HEK293 (cell line): ENCODE measurements around the gene DSEL.

Source experiments
- CTCF ChIA-PET: fragments of 350-600 bp; formaldehyde crosslinking; extraction: SDS; loops from one replicate; lab custom pipeline; 2021; ENCODE audit warnings: antibody characterized with exemption; lab: Yijun Ruan, JAX
- POLR2A ChIA-PET: fragments of 300-600 bp; formaldehyde crosslinking; extraction: SDS; loops from one replicate; lab custom pipeline; 2020; ENCODE audit warnings: antibody characterized with exemption, inconsistent platforms; lab: Yijun Ruan, JAX
- H3K27ac ChIP-seq: fragments of 200-500 bp; sonication (Bioruptor generic); 2 replicates; pipeline ENCODE4 v1.5.1; 2014; ENCODE audit warnings: low read depth, low read length, control low read depth, inconsistent platforms; ENCODE audit errors: extremely low read depth
- H3K36me3 ChIP-seq, 2 experiments: fragments of 200-500 bp in 1 of 2; sonication (Bioruptor generic) in 1 of 2; 1 replicate in 1 of 2; 2 replicates in 1 of 2; pipeline ENCODE4 v1.5.1; 2014 to 2017; ENCODE audit warnings: inconsistent platforms in 2 of 2, low read length in 2 of 2; ENCODE audit not compliant: control insufficient read depth in 2 of 2, insufficient read depth in 1 of 2
- H3K4me1 ChIP-seq: fragments of 200-500 bp; sonication (Bioruptor generic); 2 replicates; pipeline ENCODE4 v1.5.1; 2014; ENCODE audit warnings: mild to moderate bottlenecking, low read length, inconsistent platforms; ENCODE audit not compliant: control insufficient read depth, insufficient read depth
- H3K4me3 ChIP-seq: 2 replicates; pipeline ENCODE4 v1.5.1; 2011; ENCODE audit warnings: low read depth, mild to moderate bottlenecking, control low read depth, low read length, moderate library complexity
- H3K9me3 ChIP-seq: fragments of 200-500 bp; sonication (Bioruptor generic); 2 replicates; pipeline ENCODE4 v1.5.1; 2014; ENCODE audit warnings: low read depth, low read length, inconsistent platforms; ENCODE audit not compliant: control insufficient read depth, insufficient read depth
- GLI2 ChIP-seq: fragments of 450-650 bp; formaldehyde crosslinking; IDR thresholded peaks from 2 replicates; pipeline ENCODE4; 2017; ENCODE audit warnings: missing biosample characterization, missing genetic modification characterization, low read depth, borderline replicate concordance
- HOXD13 ChIP-seq: sonication (generic); formaldehyde crosslinking; IDR thresholded peaks from 2 replicates; pipeline ENCODE4 v1.8.0; 2022; ENCODE audit warnings: missing genetic modification reagents, borderline replicate concordance
- KLF8 ChIP-seq: fragments of 450-650 bp; formaldehyde crosslinking; IDR thresholded peaks from 2 replicates; pipeline ENCODE4 v1.5.1; 2016; ENCODE audit warnings: missing biosample characterization, missing genetic modification characterization
- OVOL3 ChIP-seq: fragments of 450-650 bp; formaldehyde crosslinking; IDR thresholded peaks from 2 replicates; pipeline ENCODE4 v1.5.1; 2016; ENCODE audit warnings: missing biosample characterization, missing genetic modification characterization
- SALL2 ChIP-seq: fragments of 450-650 bp; formaldehyde crosslinking; IDR thresholded peaks from 2 replicates; pipeline ENCODE4 v1.5.0; 2017; ENCODE audit warnings: missing biosample characterization, mild to moderate bottlenecking, missing genetic modification characterization, borderline replicate concordance
- SCRT2 ChIP-seq: fragments of 450-650 bp; formaldehyde crosslinking; IDR thresholded peaks from 2 replicates; pipeline ENCODE4 v1.5.1; 2016; ENCODE audit warnings: missing biosample characterization, missing genetic modification characterization
- TCF7L2 ChIP-seq: IDR thresholded peaks from 2 replicates; pipeline ENCODE4 v1.6.1; 2011; ENCODE audit warnings: low read depth, mild to moderate bottlenecking, inconsistent platforms, low read length, moderate library complexity, borderline replicate concordance
- ZFP37 ChIP-seq: fragments of 450-650 bp; formaldehyde crosslinking; IDR thresholded peaks from 2 replicates; pipeline ENCODE4 v1.5.1; 2016; ENCODE audit warnings: missing biosample characterization, missing genetic modification characterization
- ZNF132 ChIP-seq: fragments of 450-650 bp; formaldehyde crosslinking; IDR thresholded peaks from 2 replicates; pipeline ENCODE4 v1.5.1; 2017; ENCODE audit warnings: missing biosample characterization, missing genetic modification characterization, borderline replicate concordance
- ZNF239 ChIP-seq: fragments of 450-650 bp; formaldehyde crosslinking; IDR thresholded peaks from 2 replicates; pipeline ENCODE4 v1.5.1; 2016; ENCODE audit warnings: missing biosample characterization, missing genetic modification characterization
- ZNF266 ChIP-seq: fragments of 450-650 bp; formaldehyde crosslinking; IDR thresholded peaks from 2 replicates; pipeline ENCODE4 v1.5.1; 2016; ENCODE audit warnings: missing biosample characterization, missing genetic modification characterization, low read depth
- ZNF48 ChIP-seq: fragments of 450-650 bp; formaldehyde crosslinking; IDR thresholded peaks from 2 replicates; pipeline ENCODE4 v1.5.1; 2016; ENCODE audit warnings: missing biosample characterization, missing genetic modification characterization
- ZNF548 ChIP-seq: fragments of 450-650 bp; formaldehyde crosslinking; IDR thresholded peaks from 2 replicates; pipeline ENCODE4 v1.5.1; 2016; ENCODE audit warnings: missing biosample characterization, missing genetic modification characterization
- ZNF621 ChIP-seq: fragments of 450-650 bp; formaldehyde crosslinking; IDR thresholded peaks from 2 replicates; pipeline ENCODE4 v1.5.1; 2017; ENCODE audit warnings: missing biosample characterization, missing genetic modification characterization
- ZNF629 ChIP-seq: fragments of 450-650 bp; formaldehyde crosslinking; IDR thresholded peaks from 2 replicates; pipeline ENCODE4 v1.5.1; 2017; ENCODE audit warnings: missing biosample characterization, missing genetic modification characterization
- TF ChIP-seq, protein P1 (sequence below): fragments of 450-650 bp; formaldehyde crosslinking; IDR thresholded peaks from 2 replicates; pipeline ENCODE4 v1.5.1; 2016; ENCODE audit warnings: missing biosample characterization, missing genetic modification characterization
- TF ChIP-seq, protein P2 (sequence below): fragments of 450-650 bp; formaldehyde crosslinking; optimal IDR thresholded peaks from 2 replicates; pipeline ENCODE3; 2016; ENCODE audit warnings: missing biosample characterization, mild to moderate bottlenecking, missing genetic modification characterization
- TF ChIP-seq, protein P3 (sequence below): fragments of 450-650 bp; formaldehyde crosslinking; conservative IDR thresholded peaks from 2 replicates; pipeline ENCODE4 v1.5.1; 2016; ENCODE audit warnings: low read depth, missing biosample characterization, missing genetic modification characterization
- TF ChIP-seq, protein P4 (sequence below): fragments of 450-650 bp; formaldehyde crosslinking; IDR thresholded peaks from 2 replicates; pipeline ENCODE4 v1.5.1; 2016; ENCODE audit warnings: missing biosample characterization, missing genetic modification characterization
- TF ChIP-seq, protein P5 (sequence below): fragments of 450-650 bp; formaldehyde crosslinking; IDR thresholded peaks from 2 replicates; pipeline ENCODE4 v1.5.1; 2016; ENCODE audit warnings: missing biosample characterization, missing genetic modification characterization
- TF ChIP-seq, protein P6 (sequence below): fragments of 450-650 bp; formaldehyde crosslinking; IDR thresholded peaks from 2 replicates; pipeline ENCODE4 v1.5.1; 2017; ENCODE audit warnings: missing biosample characterization, missing genetic modification characterization
- TF ChIP-seq, protein P7 (sequence below): fragments of 450-650 bp; formaldehyde crosslinking; IDR thresholded peaks from 2 replicates; pipeline ENCODE4 v1.5.1; 2016; ENCODE audit warnings: missing biosample characterization, missing genetic modification characterization

Gene DSEL

DNA sequence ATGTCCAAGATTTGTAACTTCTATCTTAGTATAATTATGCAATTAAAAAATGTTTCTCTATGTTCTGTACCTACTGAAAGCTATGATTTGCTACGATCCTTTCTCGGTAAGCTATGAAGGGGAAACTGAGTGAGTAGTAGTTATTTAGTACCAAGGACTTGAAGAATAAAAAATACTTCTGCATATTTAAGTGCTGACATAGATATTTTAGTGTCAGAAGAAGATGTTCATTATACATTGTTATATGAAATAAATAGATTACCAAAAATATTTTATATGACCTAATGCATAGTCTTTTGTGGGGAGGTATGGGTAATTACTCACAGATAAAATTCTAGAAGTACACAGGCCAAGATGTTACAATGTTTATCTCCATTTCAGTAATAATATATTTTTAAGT lies 39.0 kb downstream of the DSEL start (continued):
- TF ChIP-seq, protein P1, sequence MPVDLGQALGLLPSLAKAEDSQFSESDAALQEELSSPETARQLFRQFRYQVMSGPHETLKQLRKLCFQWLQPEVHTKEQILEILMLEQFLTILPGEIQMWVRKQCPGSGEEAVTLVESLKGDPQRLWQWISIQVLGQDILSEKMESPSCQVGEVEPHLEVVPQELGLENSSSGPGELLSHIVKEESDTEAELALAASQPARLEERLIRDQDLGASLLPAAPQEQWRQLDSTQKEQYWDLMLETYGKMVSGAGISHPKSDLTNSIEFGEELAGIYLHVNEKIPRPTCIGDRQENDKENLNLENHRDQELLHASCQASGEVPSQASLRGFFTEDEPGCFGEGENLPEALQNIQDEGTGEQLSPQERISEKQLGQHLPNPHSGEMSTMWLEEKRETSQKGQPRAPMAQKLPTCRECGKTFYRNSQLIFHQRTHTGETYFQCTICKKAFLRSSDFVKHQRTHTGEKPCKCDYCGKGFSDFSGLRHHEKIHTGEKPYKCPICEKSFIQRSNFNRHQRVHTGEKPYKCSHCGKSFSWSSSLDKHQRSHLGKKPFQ (tag by site-specific recombination): no peak
- TF ChIP-seq HOXD13 (CRISPR knock-in tag) (no peak), KLF8 (tag by site-specific recombination) (no peak), ZNF132 (no peak), ZNF629 (no peak), GLI2 (tag by site-specific recombination) (no peak), SCRT2 (tag by site-specific recombination) (no peak), ZNF266 (tag by site-specific recombination) (no peak), SALL2 (tag by site-specific recombination) (no peak)
- TF ChIP-seq, protein P2, sequence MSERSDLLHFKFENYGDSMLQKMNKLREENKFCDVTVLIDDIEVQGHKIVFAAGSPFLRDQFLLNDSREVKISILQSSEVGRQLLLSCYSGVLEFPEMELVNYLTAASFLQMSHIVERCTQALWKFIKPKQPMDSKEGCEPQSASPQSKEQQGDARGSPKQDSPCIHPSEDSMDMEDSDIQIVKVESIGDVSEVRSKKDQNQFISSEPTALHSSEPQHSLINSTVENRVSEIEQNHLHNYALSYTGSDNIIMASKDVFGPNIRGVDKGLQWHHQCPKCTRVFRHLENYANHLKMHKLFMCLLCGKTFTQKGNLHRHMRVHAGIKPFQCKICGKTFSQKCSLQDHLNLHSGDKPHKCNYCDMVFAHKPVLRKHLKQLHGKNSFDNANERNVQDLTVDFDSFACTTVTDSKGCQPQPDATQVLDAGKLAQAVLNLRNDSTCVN (tag by site-specific recombination): no peak
- TF ChIP-seq, protein P3, sequence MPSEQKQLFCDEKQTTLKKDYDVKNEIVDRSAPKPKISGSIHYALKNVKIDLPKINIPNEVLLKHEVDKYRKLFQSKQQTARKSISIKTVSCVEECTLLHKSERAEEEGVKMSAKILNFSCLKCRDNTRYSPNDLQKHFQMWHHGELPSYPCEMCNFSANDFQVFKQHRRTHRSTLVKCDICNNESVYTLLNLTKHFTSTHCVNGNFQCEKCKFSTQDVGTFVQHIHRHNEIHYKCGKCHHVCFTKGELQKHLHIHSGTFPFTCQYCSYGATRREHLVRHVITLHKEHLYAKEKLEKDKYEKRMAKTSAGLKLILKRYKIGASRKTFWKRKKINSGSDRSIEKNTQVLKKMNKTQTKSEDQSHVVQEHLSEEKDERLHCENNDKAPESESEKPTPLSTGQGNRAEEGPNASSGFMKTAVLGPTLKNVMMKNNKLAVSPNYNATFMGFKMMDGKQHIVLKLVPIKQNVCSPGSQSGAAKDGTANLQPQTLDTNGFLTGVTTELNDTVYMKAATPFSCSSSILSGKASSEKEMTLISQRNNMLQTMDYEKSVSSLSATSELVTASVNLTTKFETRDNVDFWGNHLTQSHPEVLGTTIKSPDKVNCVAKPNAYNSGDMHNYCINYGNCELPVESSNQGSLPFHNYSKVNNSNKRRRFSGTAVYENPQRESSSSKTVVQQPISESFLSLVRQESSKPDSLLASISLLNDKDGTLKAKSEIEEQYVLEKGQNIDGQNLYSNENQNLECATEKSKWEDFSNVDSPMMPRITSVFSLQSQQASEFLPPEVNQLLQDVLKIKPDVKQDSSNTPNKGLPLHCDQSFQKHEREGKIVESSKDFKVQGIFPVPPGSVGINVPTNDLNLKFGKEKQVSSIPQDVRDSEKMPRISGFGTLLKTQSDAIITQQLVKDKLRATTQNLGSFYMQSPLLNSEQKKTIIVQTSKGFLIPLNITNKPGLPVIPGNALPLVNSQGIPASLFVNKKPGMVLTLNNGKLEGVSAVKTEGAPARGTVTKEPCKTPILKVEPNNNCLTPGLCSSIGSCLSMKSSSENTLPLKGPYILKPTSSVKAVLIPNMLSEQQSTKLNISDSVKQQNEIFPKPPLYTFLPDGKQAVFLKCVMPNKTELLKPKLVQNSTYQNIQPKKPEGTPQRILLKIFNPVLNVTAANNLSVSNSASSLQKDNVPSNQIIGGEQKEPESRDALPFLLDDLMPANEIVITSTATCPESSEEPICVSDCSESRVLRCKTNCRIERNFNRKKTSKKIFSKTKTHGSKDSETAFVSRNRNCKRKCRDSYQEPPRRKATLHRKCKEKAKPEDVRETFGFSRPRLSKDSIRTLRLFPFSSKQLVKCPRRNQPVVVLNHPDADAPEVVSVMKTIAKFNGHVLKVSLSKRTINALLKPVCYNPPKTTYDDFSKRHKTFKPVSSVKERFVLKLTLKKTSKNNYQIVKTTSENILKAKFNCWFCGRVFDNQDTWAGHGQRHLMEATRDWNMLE: no peak
- TF ChIP-seq, all 188 proteins: peak for 0

DNA sequence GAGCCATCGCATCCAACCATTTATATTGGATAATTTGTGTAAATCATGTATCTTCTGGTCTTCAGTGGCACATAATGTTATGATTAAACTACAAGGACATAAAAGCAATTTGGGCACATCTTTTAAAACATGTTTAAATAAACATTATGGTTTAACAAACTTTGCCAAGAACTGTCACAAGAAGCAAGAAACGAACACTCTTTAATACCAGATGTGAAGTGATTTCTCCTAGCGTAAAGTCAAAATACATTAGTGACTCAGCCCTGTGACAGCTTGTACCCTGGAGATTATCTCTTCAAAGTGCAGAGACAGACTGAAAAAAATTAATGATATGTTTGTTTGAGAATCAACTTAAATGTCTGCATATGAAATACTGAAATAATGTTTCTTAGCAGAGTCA lies 39.9 kb downstream of the DSEL start:
- Histone ChIP-seq H3K36me3 (no peaks in the 10 kb centered on the region), H3K4me3 (no peak overlapping the region), H3K4me1 (no peaks in the 10 kb centered on the region), H3K27ac (no peak overlapping the region), H3K9me3 (no peaks in the 10 kb centered on the region)
- ChIA-PET CTCF (no interaction called here), POLR2A (no interaction called here)
- TF ChIP-seq, protein P4, sequence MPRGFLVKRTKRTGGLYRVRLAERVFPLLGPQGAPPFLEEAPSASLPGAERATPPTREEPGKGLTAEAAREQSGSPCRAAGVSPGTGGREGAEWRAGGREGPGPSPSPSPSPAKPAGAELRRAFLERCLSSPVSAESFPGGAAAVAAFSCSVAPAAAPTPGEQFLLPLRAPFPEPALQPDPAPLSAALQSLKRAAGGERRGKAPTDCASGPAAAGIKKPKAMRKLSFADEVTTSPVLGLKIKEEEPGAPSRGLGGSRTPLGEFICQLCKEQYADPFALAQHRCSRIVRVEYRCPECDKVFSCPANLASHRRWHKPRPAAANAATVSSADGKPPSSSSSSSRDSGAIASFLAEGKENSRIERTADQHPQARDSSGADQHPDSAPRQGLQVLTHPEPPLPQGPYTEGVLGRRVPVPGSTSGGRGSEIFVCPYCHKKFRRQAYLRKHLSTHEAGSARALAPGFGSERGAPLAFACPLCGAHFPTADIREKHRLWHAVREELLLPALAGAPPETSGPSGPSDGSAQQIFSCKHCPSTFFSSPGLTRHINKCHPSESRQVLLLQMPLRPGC: no peak
- TF ChIP-seq, protein P5, sequence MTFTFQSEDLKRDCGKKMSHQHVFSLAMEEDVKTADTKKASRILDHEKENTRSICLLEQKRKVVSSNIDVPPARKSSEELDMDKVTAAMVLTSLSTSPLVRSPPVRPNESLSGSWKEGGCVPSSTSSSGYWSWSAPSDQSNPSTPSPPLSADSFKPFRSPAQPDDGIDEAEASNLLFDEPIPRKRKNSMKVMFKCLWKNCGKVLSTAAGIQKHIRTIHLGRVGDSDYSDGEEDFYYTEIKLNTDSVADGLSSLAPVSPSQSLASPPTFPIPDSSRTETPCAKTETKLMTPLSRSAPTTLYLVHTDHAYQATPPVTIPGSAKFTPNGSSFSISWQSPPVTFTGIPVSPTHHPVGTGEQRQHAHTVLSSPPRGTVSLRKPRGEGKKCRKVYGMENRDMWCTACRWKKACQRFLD (tag by site-specific recombination): no peak
- TF ChIP-seq ZNF48: no peak
- no peak for TF ChIP-seq ZFP37 (tag by site-specific recombination)
- TF ChIP-seq, protein P6, sequence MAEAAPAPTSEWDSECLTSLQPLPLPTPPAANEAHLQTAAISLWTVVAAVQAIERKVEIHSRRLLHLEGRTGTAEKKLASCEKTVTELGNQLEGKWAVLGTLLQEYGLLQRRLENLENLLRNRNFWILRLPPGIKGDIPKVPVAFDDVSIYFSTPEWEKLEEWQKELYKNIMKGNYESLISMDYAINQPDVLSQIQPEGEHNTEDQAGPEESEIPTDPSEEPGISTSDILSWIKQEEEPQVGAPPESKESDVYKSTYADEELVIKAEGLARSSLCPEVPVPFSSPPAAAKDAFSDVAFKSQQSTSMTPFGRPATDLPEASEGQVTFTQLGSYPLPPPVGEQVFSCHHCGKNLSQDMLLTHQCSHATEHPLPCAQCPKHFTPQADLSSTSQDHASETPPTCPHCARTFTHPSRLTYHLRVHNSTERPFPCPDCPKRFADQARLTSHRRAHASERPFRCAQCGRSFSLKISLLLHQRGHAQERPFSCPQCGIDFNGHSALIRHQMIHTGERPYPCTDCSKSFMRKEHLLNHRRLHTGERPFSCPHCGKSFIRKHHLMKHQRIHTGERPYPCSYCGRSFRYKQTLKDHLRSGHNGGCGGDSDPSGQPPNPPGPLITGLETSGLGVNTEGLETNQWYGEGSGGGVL (tag by site-specific recombination): no peak
- no peak for TF ChIP-seq ZNF621 (tag by site-specific recombination)
- no peak for TF ChIP-seq OVOL3 (tag by site-specific recombination)
- TF ChIP-seq ZNF239 (tag by site-specific recombination): no peak
- TF ChIP-seq TCF7L2: no peak
- TF ChIP-seq ZNF548: no peak
- TF ChIP-seq, protein P7, sequence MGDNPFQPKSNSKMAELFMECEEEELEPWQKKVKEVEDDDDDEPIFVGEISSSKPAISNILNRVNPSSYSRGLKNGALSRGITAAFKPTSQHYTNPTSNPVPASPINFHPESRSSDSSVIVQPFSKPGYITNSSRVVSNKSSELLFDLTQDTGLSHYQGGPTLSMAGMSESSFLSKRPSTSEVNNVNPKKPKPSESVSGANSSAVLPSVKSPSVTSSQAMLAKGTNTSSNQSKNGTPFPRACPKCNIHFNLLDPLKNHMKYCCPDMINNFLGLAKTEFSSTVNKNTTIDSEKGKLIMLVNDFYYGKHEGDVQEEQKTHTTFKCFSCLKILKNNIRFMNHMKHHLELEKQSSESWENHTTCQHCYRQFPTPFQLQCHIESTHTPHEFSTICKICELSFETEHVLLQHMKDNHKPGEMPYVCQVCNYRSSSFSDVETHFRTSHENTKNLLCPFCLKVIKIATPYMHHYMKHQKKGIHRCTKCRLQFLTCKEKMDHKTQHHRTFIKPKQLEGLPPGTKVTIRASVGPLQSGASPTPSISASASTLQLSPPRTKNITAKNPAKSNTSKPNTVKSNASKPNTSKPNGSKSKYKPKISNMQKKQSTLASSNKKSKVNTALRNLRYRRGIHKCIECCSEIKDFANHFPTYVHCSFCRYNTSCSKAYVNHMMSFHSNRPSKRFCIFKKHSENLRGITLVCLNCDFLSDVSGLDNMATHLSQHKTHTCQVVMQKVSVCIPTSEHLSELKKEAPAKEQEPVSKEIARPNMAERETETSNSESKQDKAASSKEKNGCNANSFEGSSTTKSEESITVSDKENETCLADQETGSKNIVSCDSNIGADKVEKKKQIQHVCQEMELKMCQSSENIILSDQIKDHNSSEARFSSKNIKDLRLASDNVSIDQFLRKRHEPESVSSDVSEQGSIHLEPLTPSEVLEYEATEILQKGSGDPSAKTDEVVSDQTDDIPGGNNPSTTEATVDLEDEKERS: no peak
